Central memory CD8-positive, alpha-beta T cell (primary cell): ENCODE results near the gene NR2C2.

ENCODE experiments used
- ATAC-seq: fragments of 150-1000 bp; cut with Tn5 transposase; replicated peaks from 2 replicates; pipeline ENCODE4 v1.10.0; 2022; ENCODE audit warnings: mild to moderate bottlenecking, moderate FRiP score, moderate number of reproducible peaks; ENCODE audit not compliant: poor library complexity, severe bottlenecking; ENCODE audit errors: extremely low read depth
- DNase-seq, 2 donors: peaks; one replicate each; pipeline ENCODE4 v3.0.0; 2021; ENCODE audit warnings: low spot score in 2 of 2
- H3K27ac Mint-ChIP-seq: one replicate; pipeline ENCODE4 v1.8.0; 2022; ENCODE audit warnings: low read depth, mild to moderate bottlenecking, moderate library complexity, mixed read lengths
- H3K27me3 Mint-ChIP-seq: one replicate; pipeline ENCODE4 v1.8.0; 2022; ENCODE audit warnings: mixed read lengths
- H3K36me3 Mint-ChIP-seq: one replicate; pipeline ENCODE4 v1.8.0; 2022; ENCODE audit warnings: mild to moderate bottlenecking, moderate library complexity, mixed read lengths; ENCODE audit not compliant: insufficient read depth
- H3K4me1 Mint-ChIP-seq: one replicate; pipeline ENCODE4 v1.8.0; 2022; ENCODE audit warnings: mixed read lengths
- H3K4me3 Mint-ChIP-seq: one replicate; pipeline ENCODE4 v1.8.0; 2022; ENCODE audit warnings: mild to moderate bottlenecking, moderate library complexity, mixed read lengths
- H3K9me3 Mint-ChIP-seq: one replicate; pipeline ENCODE4 v1.8.0; 2022; ENCODE audit warnings: mixed read lengths

The NR2C2 gene

DNA sequence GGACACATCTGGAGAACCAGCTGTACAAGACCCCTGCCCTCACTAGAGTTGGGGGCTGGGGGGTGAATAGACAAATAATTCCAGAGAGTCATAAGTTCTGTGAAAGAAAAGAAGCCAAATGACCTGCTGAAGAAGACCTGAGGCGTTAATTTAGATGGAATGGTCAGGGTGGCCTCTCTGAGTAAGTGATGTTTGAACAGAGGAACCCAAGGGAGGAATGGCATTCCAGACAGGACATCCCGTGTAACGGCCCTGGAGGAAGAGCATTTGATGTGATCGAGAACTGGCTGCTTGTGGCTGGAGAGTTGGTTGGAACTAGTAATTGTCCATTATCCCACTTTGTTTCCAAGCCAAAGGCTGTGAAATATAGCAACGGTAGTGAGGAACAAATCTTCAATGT, 1.7 kb downstream of the NR2C2 start:
- Mint-ChIP-seq H3K36me3 (peaks cover 31% of the 10 kb centered on the region), H3K27me3 (no peaks in the 10 kb centered on the region), H3K27ac (peak overlapping the region; percentile 99), H3K4me3 (peak overlapping the region; percentile 99), H3K9me3 (no peaks in the 10 kb centered on the region), H3K4me1 (peaks cover 51% of the 10 kb centered on the region)
- no peak for ATAC-seq
- DNase-seq: no peak

DNA sequence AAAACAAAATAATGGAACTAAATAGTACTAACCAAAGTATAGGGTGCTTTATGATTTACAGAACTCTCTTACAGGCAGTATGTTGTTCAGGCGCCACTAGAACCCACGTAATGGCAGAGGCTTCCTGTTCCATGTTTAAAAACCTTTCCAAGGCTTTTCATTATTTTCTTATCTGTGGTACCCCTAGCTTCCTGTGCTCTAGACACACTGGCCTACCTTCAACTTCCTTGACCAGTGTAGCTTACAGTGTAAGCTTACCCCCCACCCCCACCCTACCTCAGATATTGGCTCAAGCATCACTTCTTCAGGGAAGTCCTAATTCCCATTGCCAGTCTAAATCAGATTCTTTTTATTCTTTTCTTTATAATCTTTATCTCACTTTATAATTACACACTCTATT, 2.9 kb downstream of the NR2C2 start:
- H3K36me3 Mint-ChIP-seq: peaks cover 23% of the 10 kb centered on the region
- H3K4me1 Mint-ChIP-seq: peaks cover 61% of the 10 kb centered on the region
- H3K4me3 Mint-ChIP-seq: no peak overlapping the region
- no peak for ATAC-seq
- H3K27ac Mint-ChIP-seq: no peak overlapping the region
- no peak for DNase-seq
- H3K9me3 Mint-ChIP-seq: no peaks in the 10 kb centered on the region
- H3K27me3 Mint-ChIP-seq: no peaks in the 10 kb centered on the region

DNA sequence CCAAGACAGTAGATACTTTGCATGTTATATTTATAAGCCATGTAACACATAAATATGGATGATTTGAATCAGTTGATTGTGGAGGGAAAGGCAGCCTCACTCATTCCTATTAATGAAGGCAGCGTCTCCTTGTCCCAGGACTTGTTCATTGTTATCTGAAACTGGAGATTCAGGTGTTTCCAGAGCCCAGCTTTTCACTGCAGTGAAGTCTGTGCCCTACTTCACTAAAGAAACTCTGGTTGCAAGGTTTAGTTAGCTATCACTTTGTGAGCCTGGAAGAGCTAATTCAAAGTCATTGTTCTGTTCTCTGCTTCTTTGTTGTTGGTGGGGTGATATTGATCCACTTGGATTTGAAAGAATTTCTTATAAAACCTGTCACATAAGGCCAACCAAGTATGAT, 9.8 kb downstream of the NR2C2 start:
- H3K27ac Mint-ChIP-seq: no peak overlapping the region
- H3K27me3 Mint-ChIP-seq: no peaks in the 10 kb centered on the region
- peaks cover 50% of the 10 kb centered on the region for H3K4me1 Mint-ChIP-seq

DNA sequence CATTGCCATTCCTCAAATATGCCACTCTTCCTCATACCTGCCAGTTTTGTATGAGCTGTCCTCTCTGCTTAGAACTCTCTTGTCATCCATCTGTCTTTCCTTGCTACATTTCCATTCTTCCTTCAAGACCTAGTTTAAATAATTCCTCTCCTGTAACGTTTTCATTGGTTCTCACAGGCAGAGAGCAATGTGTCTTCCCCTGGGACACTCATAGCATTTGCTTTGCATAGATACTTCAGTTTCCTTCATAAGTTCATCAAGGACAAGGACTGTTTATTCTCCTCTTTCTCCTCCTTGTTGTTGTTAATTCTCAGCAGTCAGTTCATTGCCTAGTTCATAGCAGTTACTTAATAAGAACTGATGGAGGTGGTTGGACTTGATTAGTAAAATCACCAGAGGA, 10.5 kb downstream of the NR2C2 start:
- H3K9me3 Mint-ChIP-seq: no peaks in the 10 kb centered on the region
- ATAC-seq (no peak), DNase-seq (no peak)
- H3K4me3 Mint-ChIP-seq: peak overlapping the region; percentile 0
- no peaks in the 10 kb centered on the region for H3K27me3 Mint-ChIP-seq
- H3K4me1 Mint-ChIP-seq: peaks cover 43% of the 10 kb centered on the region
- no peak overlapping the region for H3K27ac Mint-ChIP-seq
- H3K36me3 Mint-ChIP-seq: peaks cover 19% of the 10 kb centered on the region

More for the DNA sequence above, 9.8 kb downstream of the NR2C2 start:
- DNase-seq: no peak
- ATAC-seq: no peak
- Mint-ChIP-seq H3K36me3 (peaks cover 12% of the 10 kb centered on the region), H3K9me3 (no peaks in the 10 kb centered on the region), H3K4me3 (no peak overlapping the region)

DNA sequence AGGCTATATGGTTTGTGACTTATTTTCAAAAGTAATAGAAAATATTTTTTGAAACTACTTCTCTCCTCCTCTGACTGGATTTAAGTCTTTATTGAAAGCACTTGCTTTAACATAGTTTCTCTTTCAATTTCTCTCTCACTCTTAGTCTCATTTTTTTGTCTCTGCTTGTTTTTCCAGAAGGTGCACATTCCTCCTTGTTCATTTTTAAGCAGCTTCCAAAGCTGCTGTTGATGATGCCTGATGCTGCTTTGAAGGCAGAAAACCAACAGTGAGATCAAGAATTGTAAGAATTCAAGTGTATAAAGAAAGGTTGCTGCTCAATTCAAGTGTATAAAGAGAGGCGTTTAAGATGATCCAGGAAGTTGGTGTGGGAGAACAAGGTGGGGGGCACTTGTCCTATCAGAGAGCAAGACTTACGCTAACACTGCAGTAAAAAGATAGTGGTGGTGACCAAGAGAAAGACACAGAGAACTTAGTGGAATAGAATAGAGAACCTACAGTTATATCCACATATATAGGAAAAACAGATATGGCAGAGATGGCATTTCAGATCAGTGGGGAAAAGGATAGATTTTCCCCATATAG, 12.1 kb downstream of the NR2C2 start:
- Mint-ChIP-seq H3K4me3 (peak overlapping the region; percentile 70), H3K4me1 (peaks cover 37% of the 10 kb centered on the region), H3K27me3 (no peaks in the 10 kb centered on the region), H3K36me3 (peaks cover 22% of the 10 kb centered on the region), H3K9me3 (no peaks in the 10 kb centered on the region), H3K27ac (peak overlapping the region; percentile 89)
- no peak for DNase-seq
- peak; percentile 56 for ATAC-seq

DNA sequence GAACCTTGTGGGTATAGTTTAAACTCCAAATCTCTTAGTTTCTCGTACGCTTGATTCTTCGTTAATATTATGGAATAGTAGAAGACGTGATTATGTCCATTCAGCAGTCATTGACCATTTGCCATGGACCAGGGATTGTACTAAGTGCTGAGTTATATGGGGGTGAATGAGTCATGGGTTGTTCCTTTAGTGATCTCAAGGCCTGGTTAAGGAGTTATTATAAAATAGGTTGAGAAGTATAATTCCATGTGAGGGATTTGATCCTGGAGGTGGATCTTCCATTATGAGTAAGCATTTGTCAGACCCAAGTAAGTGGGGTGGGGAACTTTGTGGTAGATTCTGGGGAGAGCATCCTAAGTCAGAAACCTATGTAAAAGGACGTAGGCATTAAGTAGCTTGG, 15.4 kb downstream of the NR2C2 start:
- ATAC-seq (no peak), DNase-seq (no peak)
- no peak overlapping the region for H3K4me3 Mint-ChIP-seq
- peaks cover 31% of the 10 kb centered on the region for H3K36me3 Mint-ChIP-seq
- H3K27me3 Mint-ChIP-seq: no peaks in the 10 kb centered on the region
- peaks cover 25% of the 10 kb centered on the region for H3K4me1 Mint-ChIP-seq
- no peaks in the 10 kb centered on the region for H3K9me3 Mint-ChIP-seq
- no peak overlapping the region for H3K27ac Mint-ChIP-seq

DNA sequence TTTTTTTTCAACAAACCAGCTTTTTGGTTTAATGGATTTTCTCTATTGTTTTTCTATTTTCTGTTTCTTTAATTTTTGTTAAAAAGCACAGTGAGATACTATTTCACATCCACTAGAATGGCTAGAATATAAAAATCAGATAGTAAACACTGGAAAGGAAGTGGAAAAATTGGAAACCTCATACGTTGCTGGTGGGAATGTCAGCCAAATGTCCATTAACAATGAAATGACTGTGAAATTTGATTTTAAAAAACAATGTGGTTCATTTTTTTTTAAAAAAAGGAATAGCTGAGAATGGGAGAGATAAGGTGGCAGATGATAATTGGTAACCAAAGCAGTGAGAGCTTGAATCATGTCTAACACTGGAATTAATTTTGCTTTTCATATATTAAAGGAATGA, 19.9 kb downstream of the NR2C2 start:
- Mint-ChIP-seq H3K27ac (no peak overlapping the region), H3K4me1 (peaks cover 15% of the 10 kb centered on the region), H3K4me3 (no peak overlapping the region), H3K36me3 (peaks cover 40% of the 10 kb centered on the region), H3K27me3 (no peaks in the 10 kb centered on the region), H3K9me3 (no peaks in the 10 kb centered on the region)
- no peak for ATAC-seq
- DNase-seq: no peak

DNA sequence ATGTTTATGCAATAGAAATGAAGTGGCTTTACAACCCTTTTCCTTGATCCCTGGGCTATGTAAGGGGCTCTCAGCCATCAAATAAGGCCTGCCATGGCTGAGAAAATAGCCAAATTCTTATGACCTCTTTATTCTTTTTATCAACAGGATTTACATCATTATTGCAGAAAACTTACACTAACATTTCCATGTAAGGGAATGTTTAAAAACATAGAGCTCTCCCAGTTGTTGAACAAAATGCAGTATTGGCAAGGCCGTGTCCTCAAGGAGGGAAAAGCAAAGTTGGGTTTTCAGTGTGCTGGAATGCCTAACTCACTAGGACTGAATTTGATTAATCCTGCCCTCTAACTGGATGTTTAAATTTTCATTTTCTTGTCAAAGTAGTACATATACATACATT, 22.3 kb downstream of the NR2C2 start:
- no peak overlapping the region for H3K4me3 Mint-ChIP-seq
- no peaks in the 10 kb centered on the region for H3K9me3 Mint-ChIP-seq
- DNase-seq (no peak), ATAC-seq (no peak)
- peaks cover 32% of the 10 kb centered on the region for H3K4me1 Mint-ChIP-seq
- no peak overlapping the region for H3K27ac Mint-ChIP-seq
- H3K27me3 Mint-ChIP-seq: no peaks in the 10 kb centered on the region
- peaks cover 41% of the 10 kb centered on the region for H3K36me3 Mint-ChIP-seq

DNA sequence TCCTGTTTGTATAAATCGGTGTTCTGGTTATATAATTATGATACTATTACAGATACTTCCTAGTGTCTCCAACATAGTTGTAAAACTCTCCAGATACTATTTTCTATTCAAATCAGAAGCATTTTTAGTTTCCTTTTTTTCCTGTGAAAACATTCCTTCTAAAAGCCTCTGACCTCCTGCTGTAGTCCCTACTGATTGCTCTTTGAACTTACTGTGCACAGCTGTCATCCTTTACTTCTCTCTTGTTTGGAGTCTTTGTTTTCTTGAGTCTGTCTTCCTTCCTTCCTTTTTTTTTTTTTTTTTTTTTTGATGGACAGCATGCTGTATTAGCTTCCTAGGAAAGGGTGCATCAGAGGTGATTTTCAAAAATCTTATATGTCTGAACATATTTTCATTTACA, 28.9 kb downstream of the NR2C2 start:
- Mint-ChIP-seq H3K36me3 (peaks cover 23% of the 10 kb centered on the region), H3K27ac (peak overlapping the region; percentile 84), H3K27me3 (no peaks in the 10 kb centered on the region), H3K4me3 (no peak overlapping the region), H3K9me3 (no peaks in the 10 kb centered on the region), H3K4me1 (peaks cover 56% of the 10 kb centered on the region)
- ATAC-seq: no peak
- DNase-seq: no peak

DNA sequence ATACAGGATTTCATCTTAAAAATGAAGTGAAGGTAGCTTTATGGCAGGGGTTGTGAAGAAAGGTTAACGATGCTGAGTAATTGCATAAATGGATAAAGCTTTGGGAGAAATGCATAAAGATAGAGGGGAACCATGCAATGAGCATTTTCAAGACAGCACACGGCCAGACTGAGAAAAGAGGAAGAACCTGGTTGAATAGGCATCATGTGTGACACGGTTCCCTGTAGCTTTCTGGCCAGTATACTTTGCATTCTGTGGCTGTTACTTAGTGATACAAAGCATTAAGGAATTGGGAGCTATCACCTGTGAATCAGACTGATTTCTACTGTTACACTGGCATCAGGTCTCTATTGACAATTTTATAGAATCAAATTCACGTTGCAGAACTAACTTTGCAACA, 33.3 kb downstream of the NR2C2 start:
- H3K4me1 Mint-ChIP-seq: peaks cover 43% of the 10 kb centered on the region
- no peak overlapping the region for H3K4me3 Mint-ChIP-seq
- no peak for ATAC-seq
- H3K27me3 Mint-ChIP-seq: no peaks in the 10 kb centered on the region
- H3K9me3 Mint-ChIP-seq: no peaks in the 10 kb centered on the region
- peaks cover 5% of the 10 kb centered on the region for H3K36me3 Mint-ChIP-seq
- H3K27ac Mint-ChIP-seq: no peak overlapping the region
- DNase-seq: no peak

DNA sequence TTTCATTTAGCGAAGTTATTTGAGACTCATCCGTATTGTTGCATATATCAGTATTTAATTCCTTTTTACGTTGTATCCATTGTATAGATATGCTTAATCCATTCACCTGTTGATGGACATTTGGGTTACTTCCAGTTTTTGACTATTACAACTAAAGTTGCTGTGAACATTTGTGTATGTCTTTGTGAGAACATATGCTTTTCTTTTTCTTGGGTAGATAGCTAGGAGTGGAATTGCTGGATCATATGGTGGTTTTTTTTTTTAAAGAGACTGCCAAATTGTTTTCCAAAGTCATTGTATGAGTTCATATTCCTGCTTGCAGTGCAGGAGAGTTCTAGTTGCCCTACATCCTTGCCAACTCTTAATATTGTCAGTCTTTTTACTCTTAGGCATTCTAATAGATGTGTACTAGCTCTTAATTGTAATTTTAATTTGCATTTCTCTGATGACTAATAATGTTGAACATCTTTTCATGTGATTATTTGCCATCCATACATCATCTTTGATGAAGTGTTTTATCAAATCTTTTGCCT, 37.3 kb downstream of the NR2C2 start:
- H3K36me3 Mint-ChIP-seq: peaks cover 2% of the 10 kb centered on the region
- H3K9me3 Mint-ChIP-seq: no peaks in the 10 kb centered on the region
- no peaks in the 10 kb centered on the region for H3K27me3 Mint-ChIP-seq
- ATAC-seq: no peak
- H3K4me3 Mint-ChIP-seq: no peak overlapping the region
- no peak overlapping the region for H3K27ac Mint-ChIP-seq
- H3K4me1 Mint-ChIP-seq: peaks cover 41% of the 10 kb centered on the region
- DNase-seq: no peak

DNA sequence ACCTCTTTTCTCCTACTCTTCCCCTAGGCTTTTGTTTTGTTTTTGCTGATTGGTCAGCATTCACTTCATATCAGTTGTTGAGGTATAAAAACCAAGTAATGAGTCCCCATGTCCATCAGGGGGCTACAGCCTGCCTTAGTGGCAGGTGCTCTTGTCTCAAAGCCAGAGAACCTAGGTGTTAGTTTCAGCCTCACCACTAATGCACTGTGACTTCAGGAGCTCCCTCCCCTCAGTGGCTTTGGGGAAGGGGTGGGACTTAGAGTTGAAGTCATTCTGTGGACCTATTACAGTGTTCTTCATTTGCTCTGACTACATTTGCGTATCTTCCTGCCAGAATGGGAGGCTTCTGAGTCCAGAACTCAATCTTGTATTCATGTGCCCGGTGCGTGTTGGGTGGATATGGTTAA, 41.6 kb downstream of the NR2C2 start:
- ATAC-seq (peak; percentile 98), DNase-seq (peak in 1 of 2 donors; percentile 18)
- peaks cover 2% of the 10 kb centered on the region for H3K36me3 Mint-ChIP-seq
- peaks cover 57% of the 10 kb centered on the region for H3K4me1 Mint-ChIP-seq
- no peak overlapping the region for H3K4me3 Mint-ChIP-seq
- H3K27ac Mint-ChIP-seq: no peak overlapping the region
- H3K27me3 Mint-ChIP-seq: no peaks in the 10 kb centered on the region
- no peaks in the 10 kb centered on the region for H3K9me3 Mint-ChIP-seq

DNA sequence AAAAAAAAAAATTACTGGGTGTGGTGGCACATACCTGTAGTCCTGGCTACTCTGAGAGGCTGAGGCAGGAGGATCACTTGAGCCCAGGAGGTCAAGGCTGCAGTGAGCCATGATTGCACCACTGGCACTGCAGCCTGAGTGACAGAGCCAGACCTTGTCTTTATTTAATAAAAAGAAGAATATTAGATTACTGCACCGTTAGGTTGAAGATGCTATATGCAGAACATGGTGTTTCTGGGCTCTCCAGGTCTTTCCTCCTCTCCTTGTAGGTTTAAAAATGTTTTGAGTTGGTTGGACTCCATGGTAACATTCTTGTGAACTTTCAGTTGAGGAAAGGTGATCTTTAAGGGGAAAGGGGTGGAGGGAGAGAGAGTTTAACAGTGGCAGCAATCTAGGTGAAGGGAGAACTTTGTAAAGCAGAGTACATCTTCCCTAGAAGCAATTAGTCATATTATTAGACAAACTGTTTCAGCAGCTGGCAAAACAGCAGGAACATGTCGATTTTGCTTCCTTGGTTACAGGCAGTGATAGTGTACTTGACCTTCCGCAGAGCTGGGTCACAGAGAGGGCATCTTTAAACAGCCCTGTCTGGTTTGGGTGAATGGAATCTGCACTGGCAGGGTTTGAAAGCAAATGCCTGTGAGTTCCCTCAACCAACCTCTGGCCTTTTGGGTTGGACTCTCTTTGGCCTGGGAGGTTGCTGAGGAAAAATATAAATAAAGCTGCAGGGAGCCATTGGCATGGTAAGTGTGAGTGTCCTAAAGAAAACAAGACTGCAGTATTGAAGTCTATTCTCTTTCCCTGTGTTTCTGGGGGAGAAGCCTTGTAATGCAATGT, 42.8 kb downstream of the NR2C2 start:
- Mint-ChIP-seq H3K36me3 (peaks cover 2% of the 10 kb centered on the region), H3K4me3 (no peak overlapping the region), H3K9me3 (no peaks in the 10 kb centered on the region), H3K27me3 (no peaks in the 10 kb centered on the region), H3K4me1 (peaks cover 52% of the 10 kb centered on the region), H3K27ac (peak overlapping the region; percentile 44)
- DNase-seq: no peak
- ATAC-seq: no peak
